ENCODE measurements around the gene FLOT2. TPM values are rescaled to one million over a fixed set of nuclear protein-coding genes. Genes with fewer than 3 reads are reported as not detected.

Gene FLOT2
- total and polyA plus RNA-seq, 2 donors (not counting 3 experiments of a cell fraction or from before 2014, with no cell fraction given) = 169 to 180 TPM

DNA sequence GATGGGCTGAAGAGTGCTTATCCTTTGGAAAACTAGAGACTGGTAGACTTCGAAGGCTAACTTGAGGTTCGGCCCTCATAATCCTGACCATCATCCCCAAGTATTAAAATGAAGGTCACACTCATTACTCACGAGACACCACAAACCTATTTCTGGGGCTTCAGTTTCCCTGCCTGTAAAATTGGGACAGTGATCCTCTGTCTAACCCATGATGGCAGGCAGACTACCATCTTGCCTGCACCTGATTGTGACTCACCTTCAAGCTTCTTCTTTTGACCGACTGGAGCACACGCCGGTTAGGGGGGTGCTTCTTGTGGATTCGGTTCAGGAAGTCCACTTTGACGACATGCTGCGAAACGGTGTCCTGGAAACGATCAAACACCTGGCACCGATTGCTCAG lies 19.5 kb upstream of the FLOT2 start:
- ChIA-PET CTCF (interaction anchor here (0.6 to 5.1 kb wide), 19 partner anchors 9 to 207 kb away, joined by 3 to 58 read pairs (median 4); partner anchors contain the start of genes FAM222B and TLCD1), POLR2A (interaction anchor here (0.6 kb wide), 1 partner anchor 53 kb away, joined by 3 read pairs; no protein-coding TSS in a partner anchor)
- H3K4me3 ChIP-seq (replicated peaks in 1 of 3; ENCODE audit: insufficient read depth in 1 of 3, low read depth in 1 of 3, low read length in 3 of 3) = no peak overlapping the region
- dilution Hi-C loops (cut with MboI; ENCODE audit: extremely low pct_ligation_motif_present, low sequenced_read_pairs) (no loop called here), intact Hi-C loops (cut with micrococcal nuclease) (no loop called here)
- no peak for TF ChIP-seq POLR2A (IDR thresholded peaks at IDR 0.05; ENCODE audit: low read depth, low read length)
- no peak for TF ChIP-seq EZH2 (IDR thresholded peaks at IDR 0.05; ENCODE audit: borderline replicate concordance, low read depth, low read length, severe bottlenecking)
- TF ChIP-seq, protein P1, sequence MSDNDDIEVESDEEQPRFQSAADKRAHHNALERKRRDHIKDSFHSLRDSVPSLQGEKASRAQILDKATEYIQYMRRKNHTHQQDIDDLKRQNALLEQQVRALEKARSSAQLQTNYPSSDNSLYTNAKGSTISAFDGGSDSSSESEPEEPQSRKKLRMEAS (IDR thresholded peaks at IDR 0.05; ENCODE audit: insufficient read depth, insufficient read length) = no peak
- H4K20me1 ChIP-seq (replicated peaks; ENCODE audit: control insufficient read depth, extremely low read depth, insufficient read depth, low read length) = no peaks in the 10 kb centered on the region
- H2AFZ ChIP-seq (ENCODE audit: low read depth, low read length) = no peak overlapping the region
- no peak for DNase-seq (ENCODE audit: low read depth, low spot score)
- no peak overlapping the region for H3K9ac ChIP-seq (replicated peaks; ENCODE audit: extremely low read depth, insufficient read depth, low read length)
- BruUV-seq (replicated peaks) = no TSS peak
- no peaks in the 10 kb centered on the region for H3K27me3 ChIP-seq (ENCODE audit: control insufficient read depth in 2 of 2, insufficient read depth in 2 of 2, low read length in 2 of 2)
- H3K4me2 ChIP-seq (ENCODE audit: insufficient read depth, low read length) = no peak overlapping the region
- peaks cover 9% of the 10 kb centered on the region for H3K4me1 ChIP-seq (ENCODE audit: control insufficient read depth, extremely low read depth, insufficient read depth, low read length)
- H3K9me3 ChIP-seq (replicated peaks; ENCODE audit: control insufficient read depth, insufficient read depth, low read length) = no peaks in the 10 kb centered on the region
- peaks cover 26 to 51% of the 10 kb centered on the region in 2 experiments for H3K36me3 ChIP-seq (ENCODE audit: control insufficient read depth in 2 of 2, extremely low read depth in 1 of 2, insufficient read depth in 2 of 2, low read length in 2 of 2)
- no peaks in the 10 kb centered on the region for H3K79me2 ChIP-seq (ENCODE audit: control insufficient read depth, insufficient read depth, low read length)
- no peaks in the 10 kb centered on the region for H3K9me1 ChIP-seq (replicated peaks; ENCODE audit: control insufficient read depth, extremely low read depth, insufficient read depth, low read length)
- no peak overlapping the region for H3K27ac ChIP-seq (ENCODE audit: insufficient read depth, low read depth, low read length)
- no peak for FAIRE-seq

- H3K9me3 ChIP-seq (replicated peaks; ENCODE audit: control insufficient read depth, insufficient read depth, low read length) = no peaks in the 10 kb centered on the region
- TF ChIP-seq JUN (IDR thresholded peaks at IDR 0.05; ENCODE audit: borderline replicate concordance, insufficient read depth, insufficient read length, low read depth) (no peak), GATA2 (IDR thresholded peaks at IDR 0.05; ENCODE audit: insufficient read depth, insufficient read length, low read depth, low read length) (no peak), MYC (IDR thresholded peaks at IDR 0.05; ENCODE audit: low read depth, low read length) (no peak), EZH2 (IDR thresholded peaks at IDR 0.05; ENCODE audit: borderline replicate concordance, low read depth, low read length, severe bottlenecking) (no peak), POLR2A (IDR thresholded peaks at IDR 0.05; ENCODE audit: low read depth, low read length) (no peak), FOS (IDR thresholded peaks at IDR 0.05; ENCODE audit: borderline replicate concordance, insufficient read depth, low read length) (no peak), POLR2AphosphoS5 (IDR thresholded peaks at IDR 0.05; ENCODE audit: insufficient read depth, low read depth, low read length) (no peak)
- TF ChIP-seq, protein P1 (IDR thresholded peaks at IDR 0.05; ENCODE audit: insufficient read depth, insufficient read length) = no peak
- TF ChIP-seq, protein P2, sequence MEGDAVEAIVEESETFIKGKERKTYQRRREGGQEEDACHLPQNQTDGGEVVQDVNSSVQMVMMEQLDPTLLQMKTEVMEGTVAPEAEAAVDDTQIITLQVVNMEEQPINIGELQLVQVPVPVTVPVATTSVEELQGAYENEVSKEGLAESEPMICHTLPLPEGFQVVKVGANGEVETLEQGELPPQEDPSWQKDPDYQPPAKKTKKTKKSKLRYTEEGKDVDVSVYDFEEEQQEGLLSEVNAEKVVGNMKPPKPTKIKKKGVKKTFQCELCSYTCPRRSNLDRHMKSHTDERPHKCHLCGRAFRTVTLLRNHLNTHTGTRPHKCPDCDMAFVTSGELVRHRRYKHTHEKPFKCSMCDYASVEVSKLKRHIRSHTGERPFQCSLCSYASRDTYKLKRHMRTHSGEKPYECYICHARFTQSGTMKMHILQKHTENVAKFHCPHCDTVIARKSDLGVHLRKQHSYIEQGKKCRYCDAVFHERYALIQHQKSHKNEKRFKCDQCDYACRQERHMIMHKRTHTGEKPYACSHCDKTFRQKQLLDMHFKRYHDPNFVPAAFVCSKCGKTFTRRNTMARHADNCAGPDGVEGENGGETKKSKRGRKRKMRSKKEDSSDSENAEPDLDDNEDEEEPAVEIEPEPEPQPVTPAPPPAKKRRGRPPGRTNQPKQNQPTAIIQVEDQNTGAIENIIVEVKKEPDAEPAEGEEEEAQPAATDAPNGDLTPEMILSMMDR (IDR thresholded peaks at IDR 0.05; ENCODE audit: extremely low read depth in 1 of 2, insufficient read depth in 1 of 2, low read depth in 1 of 2, low read length in 2 of 2) = peak; percentile 46
- H3K79me2 ChIP-seq (ENCODE audit: control insufficient read depth, insufficient read depth, low read length) = no peaks in the 10 kb centered on the region
- no peak overlapping the region for H3K27ac ChIP-seq (ENCODE audit: insufficient read depth, low read depth, low read length)
- intact Hi-C loops (cut with micrococcal nuclease) = loop anchor here (1.0 kb wide), 3 partner anchors 68 to 190 kb away; partner anchors contain the start of gene TLCD1
- H3K4me2 ChIP-seq (ENCODE audit: insufficient read depth, low read length) = no peak overlapping the region
- ChIA-PET POLR2A (no interaction called here), CTCF (interaction anchor here (0.6 to 5.1 kb wide), 21 partner anchors 9 to 208 kb away, joined by 3 to 58 read pairs (median 4); partner anchors contain the start of genes FAM222B, NEK8 and TLCD1)
- no peaks in the 10 kb centered on the region for H3K27me3 ChIP-seq (ENCODE audit: control insufficient read depth in 2 of 2, insufficient read depth in 2 of 2, low read length in 2 of 2)
- no TSS peak for BruUV-seq (replicated peaks)
- H3K9me1 ChIP-seq (replicated peaks; ENCODE audit: control insufficient read depth, extremely low read depth, insufficient read depth, low read length) = no peaks in the 10 kb centered on the region
- no peak overlapping the region for H3K4me3 ChIP-seq (replicated peaks in 1 of 3; ENCODE audit: insufficient read depth in 1 of 3, low read depth in 1 of 3, low read length in 3 of 3)
- dilution Hi-C loops (cut with MboI; ENCODE audit: extremely low pct_ligation_motif_present, low sequenced_read_pairs) = no loop called here
- peaks cover 26 to 53% of the 10 kb centered on the region in 2 experiments for H3K36me3 ChIP-seq (ENCODE audit: control insufficient read depth in 2 of 2, extremely low read depth in 1 of 2, insufficient read depth in 2 of 2, low read length in 2 of 2)
- FAIRE-seq = peak; percentile 75
- no peak overlapping the region for H2AFZ ChIP-seq (ENCODE audit: low read depth, low read length)
- H3K4me1 ChIP-seq (ENCODE audit: control insufficient read depth, extremely low read depth, insufficient read depth, low read length) = peaks cover 13% of the 10 kb centered on the region
- no peaks in the 10 kb centered on the region for H4K20me1 ChIP-seq (replicated peaks; ENCODE audit: control insufficient read depth, extremely low read depth, insufficient read depth, low read length)
- H3K9ac ChIP-seq (replicated peaks; ENCODE audit: extremely low read depth, insufficient read depth, low read length) = no peak overlapping the region
- peak; percentile 50 for DNase-seq (ENCODE audit: low read depth, low spot score)
Observed at GRCh38 chr17:28916302-28916934, 18.9 kb upstream of the FLOT2 start.

Data from endothelial cell of umbilical vein (primary cell).